ENCODE data around the gene NPAS3. TPM values are rescaled to one million over a fixed set of nuclear protein-coding genes. Genes with fewer than 3 reads are reported as not detected.

Gene NPAS3
- total RNA-seq, 2 donors from 2014 or later, result 1.1 to 1.8 TPM

DNA sequence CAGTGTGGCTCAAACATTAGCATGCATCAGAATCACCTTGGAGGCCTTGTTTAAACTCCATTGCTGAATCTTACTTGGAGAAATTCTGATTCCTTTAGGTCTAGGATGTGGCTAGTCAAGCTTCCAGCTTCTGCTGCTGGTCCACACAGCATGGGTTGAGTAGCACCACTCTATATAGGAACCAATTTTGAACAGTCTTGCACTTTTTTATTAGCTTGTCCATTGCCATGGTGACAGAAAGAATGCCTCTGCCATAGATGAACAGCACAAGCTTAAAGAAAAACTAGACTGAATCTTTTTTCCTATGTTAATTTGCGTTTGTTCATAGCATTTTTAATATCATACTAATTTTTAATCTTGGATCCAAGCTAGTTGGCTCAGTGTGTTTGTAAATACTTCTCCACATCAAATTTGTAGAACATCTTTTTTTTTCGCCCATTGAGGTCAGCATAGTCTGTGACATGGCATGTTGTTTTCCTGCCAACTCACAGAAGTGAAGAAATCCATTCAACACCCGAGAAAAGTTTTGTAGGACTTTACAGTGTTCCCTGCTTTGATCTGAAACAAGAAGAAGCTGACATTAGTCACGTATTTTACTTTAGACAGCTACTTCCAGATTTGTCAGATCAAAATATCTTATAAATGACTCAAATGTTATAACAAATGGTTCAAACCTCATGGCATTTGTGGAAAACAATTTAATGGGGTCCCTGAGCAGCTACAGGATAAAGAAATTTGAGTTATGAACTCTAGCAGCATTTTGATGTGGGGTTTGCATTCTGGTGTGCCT, 573.4 kb downstream of the NPAS3 start:
- no peaks in the 10 kb centered on the region for H3K9me3 ChIP-seq
- no peak for TF ChIP-seq POLR2AphosphoS5 (IDR thresholded peaks at IDR 0.05)
- TF ChIP-seq, protein P1, sequence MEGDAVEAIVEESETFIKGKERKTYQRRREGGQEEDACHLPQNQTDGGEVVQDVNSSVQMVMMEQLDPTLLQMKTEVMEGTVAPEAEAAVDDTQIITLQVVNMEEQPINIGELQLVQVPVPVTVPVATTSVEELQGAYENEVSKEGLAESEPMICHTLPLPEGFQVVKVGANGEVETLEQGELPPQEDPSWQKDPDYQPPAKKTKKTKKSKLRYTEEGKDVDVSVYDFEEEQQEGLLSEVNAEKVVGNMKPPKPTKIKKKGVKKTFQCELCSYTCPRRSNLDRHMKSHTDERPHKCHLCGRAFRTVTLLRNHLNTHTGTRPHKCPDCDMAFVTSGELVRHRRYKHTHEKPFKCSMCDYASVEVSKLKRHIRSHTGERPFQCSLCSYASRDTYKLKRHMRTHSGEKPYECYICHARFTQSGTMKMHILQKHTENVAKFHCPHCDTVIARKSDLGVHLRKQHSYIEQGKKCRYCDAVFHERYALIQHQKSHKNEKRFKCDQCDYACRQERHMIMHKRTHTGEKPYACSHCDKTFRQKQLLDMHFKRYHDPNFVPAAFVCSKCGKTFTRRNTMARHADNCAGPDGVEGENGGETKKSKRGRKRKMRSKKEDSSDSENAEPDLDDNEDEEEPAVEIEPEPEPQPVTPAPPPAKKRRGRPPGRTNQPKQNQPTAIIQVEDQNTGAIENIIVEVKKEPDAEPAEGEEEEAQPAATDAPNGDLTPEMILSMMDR (IDR thresholded peaks at IDR 0.05), result no peak
- no peak for TF ChIP-seq POLR2A (IDR thresholded peaks at IDR 0.05)
- intact Hi-C loops (cut with DNase I), result no loop called here
- H3K27ac ChIP-seq, result no peak overlapping the region
- no peaks in the 10 kb centered on the region for H3K36me3 ChIP-seq
- 55% methylated on average over 4 of the region's 4 CpGs for WGBS
- H3K4me1 ChIP-seq (replicated peaks), result no peaks in the 10 kb centered on the region
- H3K27me3 ChIP-seq (replicated peaks; ENCODE audit: insufficient read depth), result no peaks in the 10 kb centered on the region
- no peak for DNase-seq (ENCODE audit: low spot score)
- no peak overlapping the region for H3K4me3 ChIP-seq

DNA sequence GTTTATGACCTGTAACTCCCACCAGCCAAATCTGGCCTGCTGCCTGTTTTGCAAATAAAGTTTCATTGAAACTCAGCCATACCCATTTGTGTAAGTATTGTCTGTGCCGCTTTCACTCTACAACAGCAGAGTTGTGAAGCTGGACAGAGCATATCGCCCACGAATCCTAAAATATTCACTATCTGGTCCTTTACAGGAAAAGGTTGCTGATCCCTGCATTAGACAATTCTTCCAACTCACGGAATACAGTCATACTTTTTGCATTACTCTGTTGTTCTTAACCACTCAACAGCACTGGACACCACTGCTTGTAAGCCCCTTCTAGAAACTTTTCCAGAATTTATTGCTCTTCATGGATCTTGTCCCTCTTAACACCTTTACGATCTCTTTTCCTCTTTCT, 576.8 kb downstream of the NPAS3 start:
- H3K27me3 ChIP-seq (replicated peaks; ENCODE audit: insufficient read depth), result no peaks in the 10 kb centered on the region
- intact Hi-C loops (cut with DNase I), result no loop called here
- H3K4me1 ChIP-seq (replicated peaks), result no peaks in the 10 kb centered on the region
- DNase-seq (ENCODE audit: low spot score), result no peak
- 69% methylated on average over 5 of the region's 5 CpGs for WGBS
- no peaks in the 10 kb centered on the region for H3K36me3 ChIP-seq
- TF ChIP-seq POLR2AphosphoS5 (IDR thresholded peaks at IDR 0.05), result no peak
- TF ChIP-seq POLR2A (IDR thresholded peaks at IDR 0.05), result no peak
- TF ChIP-seq, protein P1 (IDR thresholded peaks at IDR 0.05), result no peak
- no peaks in the 10 kb centered on the region for H3K9me3 ChIP-seq
- H3K27ac ChIP-seq, result no peak overlapping the region
- no peak overlapping the region for H3K4me3 ChIP-seq

DNA sequence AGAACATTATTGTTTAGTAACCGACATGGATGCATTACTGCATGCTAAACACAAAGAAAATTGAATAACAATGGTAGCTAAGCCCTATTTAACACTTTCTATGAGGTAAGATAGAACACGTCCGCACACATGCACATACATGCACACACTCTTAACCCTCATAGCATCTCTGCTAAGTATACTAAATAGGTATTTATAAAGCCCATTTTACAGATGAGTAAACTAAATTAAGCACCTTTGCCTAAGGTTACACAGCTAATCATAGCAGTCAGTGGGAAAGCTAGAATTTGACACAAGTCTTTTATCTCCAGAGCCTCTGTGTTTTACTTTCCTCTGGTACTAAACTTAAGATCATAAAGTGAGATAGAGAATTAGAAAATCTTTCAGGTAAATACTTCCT, 577.2 kb downstream of the NPAS3 start:
- 87% methylated on average over 3 of the region's 3 CpGs for WGBS
- Histone ChIP-seq H3K27me3 (replicated peaks; ENCODE audit: insufficient read depth) (no peaks in the 10 kb centered on the region), H3K4me3 (no peak overlapping the region), H3K27ac (no peak overlapping the region), H3K36me3 (no peaks in the 10 kb centered on the region), H3K9me3 (no peaks in the 10 kb centered on the region), H3K4me1 (replicated peaks) (no peaks in the 10 kb centered on the region)
- TF ChIP-seq, protein P1 (IDR thresholded peaks at IDR 0.05), result no peak
- TF ChIP-seq POLR2AphosphoS5 (IDR thresholded peaks at IDR 0.05) (no peak), POLR2A (IDR thresholded peaks at IDR 0.05) (no peak)
- DNase-seq (ENCODE audit: low spot score), result no peak
- intact Hi-C loops (cut with DNase I), result no loop called here

DNA sequence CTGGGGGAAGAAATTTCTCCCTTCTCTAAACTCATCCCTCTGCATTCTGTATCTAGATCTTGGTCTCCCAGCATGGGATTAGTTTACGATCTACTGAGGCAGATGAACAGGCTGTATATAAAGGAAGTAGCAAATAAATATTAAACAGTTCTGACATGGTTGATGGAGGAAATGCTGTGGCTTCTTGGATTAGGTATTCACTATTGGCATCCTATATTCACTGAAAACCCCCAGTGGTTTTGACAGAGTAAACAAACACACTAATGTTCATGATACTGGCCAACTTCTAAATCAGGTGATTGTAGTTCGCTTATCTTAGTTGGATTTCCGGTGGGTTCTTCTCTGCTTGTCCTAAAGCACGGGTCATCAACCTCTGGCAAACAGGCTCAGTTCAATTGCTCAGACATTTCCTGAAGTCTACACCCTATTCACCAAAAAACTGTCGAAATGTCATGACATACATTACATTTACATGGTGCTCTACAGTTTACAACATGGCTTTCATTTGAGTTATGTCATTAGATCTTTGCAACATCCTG, 578.3 kb downstream of the NPAS3 start:
- TF ChIP-seq, protein P1 (IDR thresholded peaks at IDR 0.05), result no peak
- no peak for TF ChIP-seq POLR2AphosphoS5 (IDR thresholded peaks at IDR 0.05)
- WGBS, result 71% methylated on average over 5 of the region's 5 CpGs
- Histone ChIP-seq H3K27me3 (replicated peaks; ENCODE audit: insufficient read depth) (no peaks in the 10 kb centered on the region), H3K4me1 (replicated peaks) (no peaks in the 10 kb centered on the region), H3K4me3 (no peak overlapping the region), H3K36me3 (no peaks in the 10 kb centered on the region), H3K27ac (no peak overlapping the region), H3K9me3 (no peaks in the 10 kb centered on the region)
- intact Hi-C loops (cut with DNase I), result no loop called here
- no peak for DNase-seq (ENCODE audit: low spot score)

DNA sequence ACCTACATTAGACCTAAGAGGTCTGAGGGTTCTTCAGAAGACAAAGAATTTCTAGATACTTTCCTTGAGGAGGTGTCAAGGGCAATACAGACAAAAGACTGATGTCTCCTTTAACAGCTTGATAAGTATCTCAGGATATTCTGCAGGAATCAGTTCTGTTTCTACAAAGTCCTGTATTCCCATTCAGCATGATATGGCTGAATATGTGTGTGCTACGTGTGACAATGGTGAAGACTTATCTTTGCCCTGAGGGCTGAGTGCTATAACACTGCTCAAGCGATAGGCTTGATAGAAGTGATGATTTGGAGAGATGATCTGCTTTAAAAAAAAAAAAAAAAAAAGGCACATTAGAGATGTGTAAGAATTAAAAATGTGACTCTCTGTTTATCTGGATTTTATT, 582.5 kb downstream of the NPAS3 start:
- H3K4me3 ChIP-seq, result no peak overlapping the region
- TF ChIP-seq POLR2AphosphoS5 (IDR thresholded peaks at IDR 0.05), result no peak
- no peak for TF ChIP-seq POLR2A (IDR thresholded peaks at IDR 0.05)
- TF ChIP-seq, protein P1 (IDR thresholded peaks at IDR 0.05), result no peak

More for the DNA sequence above, 582.5 kb downstream of the NPAS3 start:
- Histone ChIP-seq H3K36me3 (no peaks in the 10 kb centered on the region), H3K27ac (no peak overlapping the region), H3K27me3 (replicated peaks; ENCODE audit: insufficient read depth) (no peaks in the 10 kb centered on the region), H3K9me3 (no peaks in the 10 kb centered on the region), H3K4me1 (replicated peaks) (no peaks in the 10 kb centered on the region)
- no peak for DNase-seq (ENCODE audit: low spot score)
- intact Hi-C loops (cut with DNase I), result no loop called here
- WGBS, result 56% methylated on average over 2 of the region's 2 CpGs
